Astrocyte (in vitro differentiated cells and primary cell): Measurements from ENCODE around the gene MICAL1. TPM values are rescaled to one million over a fixed set of nuclear protein-coding genes. Genes with fewer than 3 reads are reported as not detected.

Experiments used
- DNase-seq: peaks from one replicate; pipeline ENCODE4 v3.0.0-alpha.2; 2010; ENCODE audit warnings: low read depth
- FAIRE-seq: peaks from 2 replicates; lab custom pipeline; 2011; peaks lifted over from hg19 to GRCh38; lab: Jason Lieb, UNC
- H2AFZ ChIP-seq: 2 replicates; pipeline ENCODE4 v1.6.0; 2012; ENCODE audit warnings: low read depth, low read length, inconsistent platforms
- H3K27ac ChIP-seq: 2 replicates; pipeline ENCODE4 v1.5.1; 2011; ENCODE audit warnings: low read depth, low read length, inconsistent platforms
- H3K27me3 ChIP-seq: 2 replicates; pipeline ENCODE4 v1.6.0; 2011; ENCODE audit warnings: low read length, inconsistent platforms; ENCODE audit not compliant: insufficient read depth
- H3K36me3 ChIP-seq: 2 replicates; pipeline ENCODE4 v1.5.1; 2011; ENCODE audit warnings: low read length, inconsistent platforms; ENCODE audit not compliant: insufficient read depth
- H3K4me1 ChIP-seq: 2 replicates; pipeline ENCODE4 v1.5.1; 2011; ENCODE audit warnings: low read length, inconsistent platforms; ENCODE audit not compliant: insufficient read depth
- H3K4me2 ChIP-seq: 2 replicates; pipeline ENCODE4 v1.6.0; 2012; ENCODE audit warnings: low read length, inconsistent platforms
- H3K4me3 ChIP-seq: 2 replicates; pipeline ENCODE4 v1.5.1; 2011; ENCODE audit warnings: low read depth, mild to moderate bottlenecking, low read length, inconsistent platforms; ENCODE audit not compliant: insufficient read depth
- H3K79me2 ChIP-seq: 2 replicates; pipeline ENCODE4 v1.6.0; 2012; ENCODE audit warnings: mild to moderate bottlenecking, low read length, inconsistent platforms; ENCODE audit not compliant: insufficient read depth
- H3K9ac ChIP-seq: 2 replicates; pipeline ENCODE4 v1.6.0; 2012; ENCODE audit warnings: mild to moderate bottlenecking, low read length, inconsistent platforms
- H3K9me3 ChIP-seq: 2 replicates; pipeline ENCODE4 v1.5.1; 2012; ENCODE audit warnings: low read depth, mild to moderate bottlenecking, low read length, inconsistent platforms; ENCODE audit not compliant: insufficient read depth
- H4K20me1 ChIP-seq: 2 replicates; pipeline ENCODE4 v1.6.0; 2012; ENCODE audit warnings: low read length, inconsistent platforms; ENCODE audit not compliant: insufficient read depth
- H3K27ac Mint-ChIP-seq: one replicate; pipeline ENCODE4 v1.8.0; 2021; ENCODE audit warnings: mild to moderate bottlenecking, mixed read lengths; ENCODE audit not compliant: unreplicated experiment
- H3K27me3 Mint-ChIP-seq: one replicate; pipeline ENCODE4 v1.8.0; 2021; ENCODE audit warnings: low read depth, mixed read lengths; ENCODE audit not compliant: unreplicated experiment
- H3K36me3 Mint-ChIP-seq: one replicate; pipeline ENCODE4 v1.8.0; 2021; ENCODE audit warnings: low read depth, mixed read lengths; ENCODE audit not compliant: unreplicated experiment
- H3K4me1 Mint-ChIP-seq: one replicate; pipeline ENCODE4 v1.8.0; 2021; ENCODE audit warnings: low read depth, mixed read lengths; ENCODE audit not compliant: unreplicated experiment
- H3K4me3 Mint-ChIP-seq: one replicate; pipeline ENCODE4 v1.8.0; 2021; ENCODE audit warnings: mild to moderate bottlenecking, moderate library complexity, mixed read lengths; ENCODE audit not compliant: unreplicated experiment
- H3K9me3 Mint-ChIP-seq: one replicate; pipeline ENCODE4 v1.8.0; 2021; ENCODE audit warnings: mild to moderate bottlenecking, mixed read lengths; ENCODE audit not compliant: unreplicated experiment
- CTCF ChIP-seq: IDR thresholded peaks from 2 replicates; pipeline ENCODE4 v1.5.1; 2011; ENCODE audit warnings: low read depth, mild to moderate bottlenecking, inconsistent platforms, low read length, moderate library complexity; ENCODE audit not compliant: insufficient read depth
- EZH2 ChIP-seq: IDR thresholded peaks from 2 replicates; pipeline ENCODE4 v1.6.1; 2012; ENCODE audit warnings: mild to moderate bottlenecking, low read length, inconsistent platforms; ENCODE audit not compliant: insufficient read depth
- total RNA-seq: library from RNA; stranded (reverse); gene quantifications from 2 replicates; pipeline ENCODE4 v1.2.1, GENCODE V29; 2021

MICAL1 gene
- total RNA-seq, 1 donor from 2014 or later = 57.2 TPM

GRCh38 chr6:109498936-109499335, 43.4 kb upstream of the MICAL1 start:
- H3K36me3 ChIP-seq = no peaks in the 10 kb centered on the region
- FAIRE-seq = no peak

GRCh38 chr6:109498052-109498451, 42.5 kb upstream of the MICAL1 start:
- no peaks in the 10 kb centered on the region for H3K79me2 ChIP-seq
- H3K4me3 Mint-ChIP-seq = no peak overlapping the region
- H3K27ac Mint-ChIP-seq = no peak overlapping the region
- H3K36me3 ChIP-seq = no peaks in the 10 kb centered on the region
- H3K4me2 ChIP-seq = no peak overlapping the region
- no peaks in the 10 kb centered on the region for H3K27me3 ChIP-seq
- TF ChIP-seq CTCF (no peak), EZH2 (no peak)
- H3K9ac ChIP-seq = no peak overlapping the region
- DNase-seq = no peak
- no peaks in the 10 kb centered on the region for H3K36me3 Mint-ChIP-seq
- H3K9me3 Mint-ChIP-seq = no peaks in the 10 kb centered on the region
- H3K27ac ChIP-seq = no peak overlapping the region
- H3K27me3 Mint-ChIP-seq = peaks cover 7% of the 10 kb centered on the region
- H2AFZ ChIP-seq = no peak overlapping the region
- no peak for FAIRE-seq
- H3K4me3 ChIP-seq = no peak overlapping the region
- H3K9me3 ChIP-seq = no peaks in the 10 kb centered on the region
- no peaks in the 10 kb centered on the region for H3K4me1 Mint-ChIP-seq
- H4K20me1 ChIP-seq = no peaks in the 10 kb centered on the region
- H3K4me1 ChIP-seq = no peaks in the 10 kb centered on the region

More at GRCh38 chr6:109498936-109499335, 43.4 kb upstream of the MICAL1 start:
- H3K79me2 ChIP-seq = no peaks in the 10 kb centered on the region
- DNase-seq = no peak
- no peaks in the 10 kb centered on the region for H3K9me3 ChIP-seq
- H3K27ac ChIP-seq = no peak overlapping the region
- Mint-ChIP-seq H3K36me3 (no peaks in the 10 kb centered on the region), H3K4me1 (no peaks in the 10 kb centered on the region), H3K27ac (no peak overlapping the region), H3K27me3 (peaks cover 7% of the 10 kb centered on the region), H3K4me3 (no peak overlapping the region), H3K9me3 (no peaks in the 10 kb centered on the region)
- no peak overlapping the region for H3K4me3 ChIP-seq
- TF ChIP-seq EZH2 = no peak
- TF ChIP-seq CTCF = no peak
- no peak overlapping the region for H3K9ac ChIP-seq
- no peaks in the 10 kb centered on the region for H4K20me1 ChIP-seq
- no peak overlapping the region for H2AFZ ChIP-seq
- H3K4me1 ChIP-seq = no peaks in the 10 kb centered on the region
- no peaks in the 10 kb centered on the region for H3K27me3 ChIP-seq
- H3K4me2 ChIP-seq = no peak overlapping the region

- Mint-ChIP-seq H3K27me3 (peaks cover 7% of the 10 kb centered on the region), H3K36me3 (no peaks in the 10 kb centered on the region), H3K4me3 (no peak overlapping the region), H3K9me3 (no peaks in the 10 kb centered on the region), H3K27ac (no peak overlapping the region), H3K4me1 (peaks cover 9% of the 10 kb centered on the region)
- Histone ChIP-seq H4K20me1 (no peaks in the 10 kb centered on the region), H3K36me3 (no peaks in the 10 kb centered on the region), H3K4me3 (no peak overlapping the region), H3K27me3 (no peaks in the 10 kb centered on the region), H3K27ac (no peak overlapping the region), H3K79me2 (no peaks in the 10 kb centered on the region), H3K4me2 (no peak overlapping the region), H3K9ac (no peak overlapping the region), H3K4me1 (no peaks in the 10 kb centered on the region), H2AFZ (no peak overlapping the region), H3K9me3 (no peaks in the 10 kb centered on the region)
- FAIRE-seq (no peak), DNase-seq (no peak)
- TF ChIP-seq CTCF (no peak), EZH2 (no peak)
Measured at GRCh38 chr6:109496036-109496772, 40.6 kb upstream of the MICAL1 start.
